Caco-2 (cell line): ENCODE results near the gene ATF6. TPM values are rescaled to one million over a fixed set of nuclear protein-coding genes. Genes with fewer than 3 reads are reported as not detected.

Source experiments
- BruUV-seq: library from RNA; stranded (reverse); fragments of 400-500 nt; replicated peaks from 2 replicates; lab custom pipeline; 2021; lab: Mats Ljungman, UMichigan
- CTCF ChIA-PET: fragments of 300-600 bp; sonication (Branson Sonifier 250); formaldehyde crosslinking; loops from one replicate; lab custom pipeline; 2022; ENCODE audit warnings: antibody characterized with exemption; lab: Charles Lee
- POLR2A ChIA-PET: fragments of 300-600 bp; sonication (Branson Sonifier 250); formaldehyde crosslinking; loops from one replicate; lab custom pipeline; 2022; ENCODE audit warnings: antibody characterized with exemption; lab: Charles Lee
- DNase-seq, 2 experiments: peaks; one replicate each; pipeline versions ENCODE4 v3.0.0 to v3.0.0-alpha.2; 2020 to 2022
- H3K27me3 ChIP-seq: replicated peaks from 2 replicates; pipeline ENCODE4 v1.6.0; 2011; ENCODE audit warnings: low read length; ENCODE audit not compliant: control insufficient read depth, insufficient read depth
- H3K36me3 ChIP-seq: 2 replicates; pipeline ENCODE4 v1.5.1; 2011; ENCODE audit warnings: low read length; ENCODE audit not compliant: control insufficient read depth, insufficient read depth
- H3K4me1 ChIP-seq: fragments of 250-450 bp; sonication (Bioruptor Pico); 2 replicates; pipeline ENCODE4 v1.5.1; 2020; ENCODE audit warnings: mild to moderate bottlenecking
- H3K4me3 ChIP-seq: 2 replicates; pipeline ENCODE4 v1.5.1; 2011; ENCODE audit warnings: low read depth, mild to moderate bottlenecking, control low read depth, low read length
- H3K9me3 ChIP-seq: fragments of 250-450 bp; sonication (Bioruptor Pico); 2 replicates; pipeline ENCODE4 v1.5.1; 2020; ENCODE audit warnings: mild to moderate bottlenecking, moderate library complexity
- H3K27ac Mint-ChIP-seq: one replicate; pipeline ENCODE4 v1.8.0; 2022; ENCODE audit warnings: mixed read lengths; ENCODE audit not compliant: unreplicated experiment
- H3K27me3 Mint-ChIP-seq: one replicate; pipeline ENCODE4 v1.8.0; 2022; ENCODE audit warnings: mixed read lengths; ENCODE audit not compliant: insufficient read depth, unreplicated experiment
- H3K36me3 Mint-ChIP-seq: one replicate; pipeline ENCODE4 v1.8.0; 2022; ENCODE audit warnings: mild to moderate bottlenecking, mixed read lengths; ENCODE audit not compliant: insufficient read depth, unreplicated experiment
- H3K4me1 Mint-ChIP-seq: one replicate; pipeline ENCODE4 v1.8.0; 2022; ENCODE audit warnings: low read depth, mixed read lengths; ENCODE audit not compliant: unreplicated experiment
- H3K4me3 Mint-ChIP-seq: one replicate; pipeline ENCODE4 v1.8.0; 2022; ENCODE audit warnings: mild to moderate bottlenecking, moderate library complexity, mixed read lengths; ENCODE audit not compliant: unreplicated experiment
- H3K9me3 Mint-ChIP-seq: one replicate; pipeline ENCODE4 v1.8.0; 2022; ENCODE audit warnings: mixed read lengths; ENCODE audit not compliant: unreplicated experiment
- intact Hi-C: fragments of 100-400 bp; cut with micrococcal nuclease; formaldehyde crosslinking; loops from one replicate; pipeline ENCODE4 v1.10.0; 2022; ENCODE audit not compliant: unreplicated experiment
- total RNA-seq: library from RNA; stranded (reverse); gene quantifications from 2 replicates; pipeline ENCODE4 v1.2.3, GENCODE V29; 2022
- TF ChIP-seq, protein P1 (sequence below), 2 experiments: fragments of 200-600 bp in 1 of 2; IDR thresholded peaks; 1 replicate in 1 of 2; 2 replicates in 1 of 2; pipeline versions ENCODE4 v1.5.1 to v1.8.0; 2011 to 2022; ENCODE audit warnings: antibody characterized with exemption in 1 of 2, control low read depth in 1 of 2, inconsistent platforms in 1 of 2, low read depth in 1 of 2, low read length in 1 of 2, mild to moderate bottlenecking in 1 of 2, moderate library complexity in 1 of 2; ENCODE audit not compliant: insufficient read depth in 1 of 2, severe bottlenecking in 1 of 2, unreplicated experiment in 1 of 2

The ATF6 gene
- total RNA-seq, 1 experiment from 2014 or later = 16.4 TPM

DNA sequence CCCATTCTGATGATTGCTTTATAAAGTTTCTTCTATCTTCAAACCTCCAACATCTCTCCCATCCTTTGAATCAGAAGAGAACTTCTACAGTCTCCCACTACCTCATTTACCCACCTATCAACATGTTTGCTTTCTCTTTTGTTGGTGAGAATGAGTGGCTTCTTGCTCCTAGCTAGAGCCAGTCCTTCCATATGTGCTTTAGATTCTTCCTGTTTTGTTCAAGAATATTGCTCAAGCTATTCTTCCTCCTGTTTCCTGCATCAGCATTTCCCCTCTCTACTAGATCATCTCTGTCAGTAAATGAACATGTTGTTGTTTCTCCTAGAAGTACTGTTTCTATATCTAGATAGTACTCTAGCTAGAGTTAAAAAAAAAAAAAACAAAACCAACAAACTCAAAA, 6.3 kb downstream of the ATF6 start:
- H3K9me3 ChIP-seq = no peaks in the 10 kb centered on the region
- ChIA-PET POLR2A (no interaction called here), CTCF (interaction anchor here (1.1 kb wide), 1 partner anchor 265 kb away, joined by 3 read pairs; no protein-coding TSS in a partner anchor)
- no peaks in the 10 kb centered on the region for H3K36me3 Mint-ChIP-seq
- BruUV-seq = no TSS peak
- no peak overlapping the region for H3K4me3 Mint-ChIP-seq
- H3K27me3 ChIP-seq = no peaks in the 10 kb centered on the region
- H3K9me3 Mint-ChIP-seq = no peaks in the 10 kb centered on the region
- intact Hi-C loops = no loop called here
- H3K27ac Mint-ChIP-seq = no peak overlapping the region
- no peak for DNase-seq
- no peak overlapping the region for H3K4me3 ChIP-seq
- no peaks in the 10 kb centered on the region for H3K4me1 ChIP-seq
- no peaks in the 10 kb centered on the region for H3K36me3 ChIP-seq
- H3K27me3 Mint-ChIP-seq = no peaks in the 10 kb centered on the region
- no peaks in the 10 kb centered on the region for H3K4me1 Mint-ChIP-seq
- TF ChIP-seq, protein P1, sequence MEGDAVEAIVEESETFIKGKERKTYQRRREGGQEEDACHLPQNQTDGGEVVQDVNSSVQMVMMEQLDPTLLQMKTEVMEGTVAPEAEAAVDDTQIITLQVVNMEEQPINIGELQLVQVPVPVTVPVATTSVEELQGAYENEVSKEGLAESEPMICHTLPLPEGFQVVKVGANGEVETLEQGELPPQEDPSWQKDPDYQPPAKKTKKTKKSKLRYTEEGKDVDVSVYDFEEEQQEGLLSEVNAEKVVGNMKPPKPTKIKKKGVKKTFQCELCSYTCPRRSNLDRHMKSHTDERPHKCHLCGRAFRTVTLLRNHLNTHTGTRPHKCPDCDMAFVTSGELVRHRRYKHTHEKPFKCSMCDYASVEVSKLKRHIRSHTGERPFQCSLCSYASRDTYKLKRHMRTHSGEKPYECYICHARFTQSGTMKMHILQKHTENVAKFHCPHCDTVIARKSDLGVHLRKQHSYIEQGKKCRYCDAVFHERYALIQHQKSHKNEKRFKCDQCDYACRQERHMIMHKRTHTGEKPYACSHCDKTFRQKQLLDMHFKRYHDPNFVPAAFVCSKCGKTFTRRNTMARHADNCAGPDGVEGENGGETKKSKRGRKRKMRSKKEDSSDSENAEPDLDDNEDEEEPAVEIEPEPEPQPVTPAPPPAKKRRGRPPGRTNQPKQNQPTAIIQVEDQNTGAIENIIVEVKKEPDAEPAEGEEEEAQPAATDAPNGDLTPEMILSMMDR (IDR thresholded peaks at IDR 0.05; ENCODE audit: insufficient read depth in 1 of 2, low read depth in 1 of 2, low read length in 1 of 2, severe bottlenecking in 1 of 2, unreplicated experiment in 1 of 2) = no peak

DNA sequence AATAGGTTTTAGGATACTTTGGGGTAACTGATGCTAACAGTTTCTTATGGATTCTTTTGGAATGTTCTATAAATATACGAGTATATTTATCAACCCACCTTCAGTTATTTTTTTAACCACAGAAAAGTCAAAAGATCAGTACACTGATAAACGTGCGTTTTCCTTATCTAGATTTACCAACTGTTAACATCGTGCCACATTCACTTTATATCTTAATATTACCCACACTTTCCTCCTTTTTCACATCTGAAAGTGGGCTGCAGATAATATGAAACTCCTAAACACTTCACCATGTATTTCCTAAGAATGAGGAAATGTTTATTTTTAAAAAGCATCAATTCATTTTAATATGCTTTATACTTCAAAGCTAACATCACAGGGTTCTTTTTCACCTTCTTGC, 7.7 kb downstream of the ATF6 start:
- Mint-ChIP-seq H3K4me1 (no peaks in the 10 kb centered on the region), H3K36me3 (no peaks in the 10 kb centered on the region), H3K27ac (no peak overlapping the region), H3K9me3 (no peaks in the 10 kb centered on the region), H3K27me3 (no peaks in the 10 kb centered on the region), H3K4me3 (no peak overlapping the region)
- Histone ChIP-seq H3K4me3 (no peak overlapping the region), H3K27me3 (no peaks in the 10 kb centered on the region), H3K36me3 (no peaks in the 10 kb centered on the region), H3K9me3 (no peaks in the 10 kb centered on the region), H3K4me1 (no peaks in the 10 kb centered on the region)
- DNase-seq = no peak
- CTCF ChIA-PET = no interaction called here
- no TSS peak for BruUV-seq
- TF ChIP-seq, protein P1 (IDR thresholded peaks at IDR 0.05; ENCODE audit: insufficient read depth in 1 of 2, low read depth in 1 of 2, low read length in 1 of 2, severe bottlenecking in 1 of 2, unreplicated experiment in 1 of 2) = no peak
- POLR2A ChIA-PET = no interaction called here
- intact Hi-C loops = no loop called here

DNA sequence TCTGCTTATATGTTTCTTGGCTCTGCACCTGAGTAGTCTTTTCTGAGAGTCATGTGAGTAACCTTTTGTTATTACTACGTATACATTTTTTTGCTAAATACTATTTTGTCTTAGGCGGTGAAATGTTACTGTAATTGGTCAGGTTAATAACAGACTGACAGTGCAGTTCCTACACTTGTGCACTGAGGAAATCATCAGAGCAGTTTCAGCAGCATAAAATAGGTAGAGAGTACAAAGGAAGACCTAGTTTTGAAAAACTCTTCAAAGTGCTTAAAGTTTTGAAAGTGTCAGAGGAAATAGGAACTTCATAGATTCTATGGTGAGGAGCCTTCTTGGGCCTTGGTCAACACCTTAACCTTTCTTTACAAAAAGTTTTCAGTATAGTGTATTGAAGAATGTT, 11.1 kb downstream of the ATF6 start:
- ChIA-PET POLR2A (no interaction called here), CTCF (no interaction called here)
- Mint-ChIP-seq H3K4me1 (no peaks in the 10 kb centered on the region), H3K27me3 (no peaks in the 10 kb centered on the region), H3K27ac (no peak overlapping the region), H3K4me3 (no peak overlapping the region), H3K36me3 (no peaks in the 10 kb centered on the region), H3K9me3 (no peaks in the 10 kb centered on the region)
- H3K36me3 ChIP-seq = no peaks in the 10 kb centered on the region
- H3K27me3 ChIP-seq = no peaks in the 10 kb centered on the region
- DNase-seq = no peak
- no peaks in the 10 kb centered on the region for H3K4me1 ChIP-seq
- TF ChIP-seq, protein P1 (IDR thresholded peaks at IDR 0.05; ENCODE audit: insufficient read depth in 1 of 2, low read depth in 1 of 2, low read length in 1 of 2, severe bottlenecking in 1 of 2, unreplicated experiment in 1 of 2) = no peak
- H3K4me3 ChIP-seq = no peak overlapping the region
- H3K9me3 ChIP-seq = no peaks in the 10 kb centered on the region
- BruUV-seq = no TSS peak
- intact Hi-C loops = no loop called here
